MCF 10A (cell line): ENCODE data around the gene PMM1. TPM values are rescaled to one million over a fixed set of nuclear protein-coding genes. Genes with fewer than 3 reads are reported as not detected.

ENCODE experiments used
- BruUV-seq: library from RNA; stranded (reverse); fragments of 400-500 nt; replicated peaks from 2 replicates; lab custom pipeline; 2021; lab: Mats Ljungman, UMichigan
- CTCF ChIA-PET: fragments of 300-600 bp; sonication (Branson Sonifier 250); formaldehyde crosslinking; extraction: SDS; loops from one replicate; lab custom pipeline; 2021; ENCODE audit warnings: antibody characterized with exemption, inconsistent platforms; lab: Yijun Ruan, JAX
- POLR2A ChIA-PET: fragments of 300-600, 350-650 bp; sonication (Branson Sonifier 250); formaldehyde crosslinking; extraction: SDS; loops from one replicate; lab custom pipeline; 2020; ENCODE audit warnings: antibody characterized with exemption, inconsistent platforms; lab: Yijun Ruan, JAX
- DNase-seq: peaks from one replicate; pipeline ENCODE4 v3.0.0-alpha.2; 2018; ENCODE audit not compliant: unreplicated experiment
- H3K27ac Mint-ChIP-seq: one replicate; pipeline ENCODE4 v1.8.0; 2022; ENCODE audit warnings: mild to moderate bottlenecking, low read depth, mixed read lengths; ENCODE audit not compliant: unreplicated experiment
- H3K27me3 Mint-ChIP-seq: one replicate; pipeline ENCODE4 v1.8.0; 2022; ENCODE audit warnings: mixed read lengths; ENCODE audit not compliant: insufficient read depth, unreplicated experiment
- H3K36me3 Mint-ChIP-seq: one replicate; pipeline ENCODE4 v1.8.0; 2022; ENCODE audit warnings: mild to moderate bottlenecking, moderate library complexity, mixed read lengths; ENCODE audit not compliant: insufficient read depth, unreplicated experiment
- H3K4me1 Mint-ChIP-seq: one replicate; pipeline ENCODE4 v1.8.0; 2022; ENCODE audit warnings: mixed read lengths; ENCODE audit not compliant: insufficient read depth, unreplicated experiment
- H3K4me3 Mint-ChIP-seq: one replicate; pipeline ENCODE4 v1.8.0; 2022; ENCODE audit warnings: mild to moderate bottlenecking, moderate library complexity, mixed read lengths; ENCODE audit not compliant: unreplicated experiment
- H3K9me3 Mint-ChIP-seq: one replicate; pipeline ENCODE4 v1.8.0; 2022; ENCODE audit warnings: mixed read lengths; ENCODE audit not compliant: unreplicated experiment
- intact Hi-C: fragments of 100-400 bp; cut with micrococcal nuclease; formaldehyde crosslinking; loops from 2 replicates; pipeline ENCODE4 v1.14.1; 2022
- total RNA-seq: library from RNA; stranded (reverse); gene quantifications from 2 replicates; pipeline ENCODE4 v1.2.3, GENCODE V29; 2022
- TF ChIP-seq, protein P1 (sequence below): fragments of 200-600 bp; IDR thresholded peaks from one replicate; pipeline ENCODE4 v1.8.0; 2022; ENCODE audit warnings: antibody characterized with exemption, mild to moderate bottlenecking; ENCODE audit not compliant: unreplicated experiment

Gene PMM1
- total RNA-seq, 1 experiment from 2014 or later, result 29.9 TPM

DNA sequence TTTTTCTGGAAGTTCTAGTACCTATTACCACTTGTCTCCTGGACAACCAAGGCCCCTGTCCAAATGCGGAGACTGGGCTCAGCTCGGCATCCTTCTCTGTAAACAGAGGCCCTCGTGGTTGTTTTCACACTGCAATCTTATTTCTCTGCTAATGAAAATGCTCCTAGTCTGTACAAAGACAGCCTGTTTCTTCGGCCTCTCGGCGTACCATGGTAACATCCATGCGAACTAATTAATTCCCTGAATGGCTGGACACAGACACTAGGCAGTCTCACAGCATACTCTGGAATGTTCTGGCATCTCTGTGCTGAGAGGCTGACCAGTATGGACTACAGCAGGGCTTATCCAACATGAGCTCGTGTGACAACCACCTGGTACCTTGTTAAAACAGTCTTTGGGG is 51.1 kb downstream of the PMM1 start:
- ChIA-PET CTCF (interaction anchor here (0.5 to 1.1 kb wide), 4 partner anchors 21 to 113 kb away, joined by 3 to 6 read pairs (median 4); no protein-coding TSS in a partner anchor), POLR2A (no interaction called here)

DNA sequence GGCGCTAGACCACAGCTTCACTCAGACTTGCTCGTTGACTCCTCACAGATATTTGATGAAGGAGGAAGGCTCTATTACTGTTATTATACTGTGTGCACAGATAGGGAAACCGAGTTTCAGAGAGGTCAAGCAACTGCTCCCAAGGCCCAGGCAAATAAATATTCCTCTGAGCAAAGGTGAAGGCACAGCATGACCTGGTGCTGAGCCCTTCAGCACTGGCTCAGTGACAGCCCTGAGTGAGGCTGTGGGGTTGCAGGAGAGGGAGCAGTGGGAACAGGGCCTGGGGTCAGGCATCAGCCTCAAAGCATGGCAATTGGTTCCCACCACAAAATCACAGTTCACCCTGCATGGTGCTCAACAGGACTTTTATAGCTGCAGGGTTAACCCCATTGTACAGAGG is 52.4 kb downstream of the PMM1 start:
- TF ChIP-seq, protein P1, sequence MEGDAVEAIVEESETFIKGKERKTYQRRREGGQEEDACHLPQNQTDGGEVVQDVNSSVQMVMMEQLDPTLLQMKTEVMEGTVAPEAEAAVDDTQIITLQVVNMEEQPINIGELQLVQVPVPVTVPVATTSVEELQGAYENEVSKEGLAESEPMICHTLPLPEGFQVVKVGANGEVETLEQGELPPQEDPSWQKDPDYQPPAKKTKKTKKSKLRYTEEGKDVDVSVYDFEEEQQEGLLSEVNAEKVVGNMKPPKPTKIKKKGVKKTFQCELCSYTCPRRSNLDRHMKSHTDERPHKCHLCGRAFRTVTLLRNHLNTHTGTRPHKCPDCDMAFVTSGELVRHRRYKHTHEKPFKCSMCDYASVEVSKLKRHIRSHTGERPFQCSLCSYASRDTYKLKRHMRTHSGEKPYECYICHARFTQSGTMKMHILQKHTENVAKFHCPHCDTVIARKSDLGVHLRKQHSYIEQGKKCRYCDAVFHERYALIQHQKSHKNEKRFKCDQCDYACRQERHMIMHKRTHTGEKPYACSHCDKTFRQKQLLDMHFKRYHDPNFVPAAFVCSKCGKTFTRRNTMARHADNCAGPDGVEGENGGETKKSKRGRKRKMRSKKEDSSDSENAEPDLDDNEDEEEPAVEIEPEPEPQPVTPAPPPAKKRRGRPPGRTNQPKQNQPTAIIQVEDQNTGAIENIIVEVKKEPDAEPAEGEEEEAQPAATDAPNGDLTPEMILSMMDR, result no peak
- ChIA-PET POLR2A (interaction anchor here (0.6 kb wide), 1 partner anchor 19 kb away, joined by 3 read pairs; no protein-coding TSS in a partner anchor), CTCF (interaction anchor here (1.1 kb wide), 1 partner anchor 31 kb away, joined by 6 read pairs; no protein-coding TSS in a partner anchor)
- peaks cover 56% of the 10 kb centered on the region for H3K36me3 Mint-ChIP-seq
- H3K4me3 Mint-ChIP-seq, result no peak overlapping the region
- no peaks in the 10 kb centered on the region for H3K27me3 Mint-ChIP-seq
- intact Hi-C loops, result no loop called here
- DNase-seq, result no peak
- H3K27ac Mint-ChIP-seq, result no peak overlapping the region
- no TSS peak for BruUV-seq
- H3K9me3 Mint-ChIP-seq, result no peaks in the 10 kb centered on the region
- H3K4me1 Mint-ChIP-seq, result peaks cover 8% of the 10 kb centered on the region

More for the DNA sequence above, 51.1 kb downstream of the PMM1 start:
- TF ChIP-seq, protein P1, result no peak
- no TSS peak for BruUV-seq
- Mint-ChIP-seq H3K27me3 (no peaks in the 10 kb centered on the region), H3K36me3 (peaks cover 43% of the 10 kb centered on the region), H3K4me3 (no peak overlapping the region), H3K9me3 (no peaks in the 10 kb centered on the region), H3K4me1 (peaks cover 18% of the 10 kb centered on the region), H3K27ac (no peak overlapping the region)
- no peak for DNase-seq
- intact Hi-C loops, result no loop called here

DNA sequence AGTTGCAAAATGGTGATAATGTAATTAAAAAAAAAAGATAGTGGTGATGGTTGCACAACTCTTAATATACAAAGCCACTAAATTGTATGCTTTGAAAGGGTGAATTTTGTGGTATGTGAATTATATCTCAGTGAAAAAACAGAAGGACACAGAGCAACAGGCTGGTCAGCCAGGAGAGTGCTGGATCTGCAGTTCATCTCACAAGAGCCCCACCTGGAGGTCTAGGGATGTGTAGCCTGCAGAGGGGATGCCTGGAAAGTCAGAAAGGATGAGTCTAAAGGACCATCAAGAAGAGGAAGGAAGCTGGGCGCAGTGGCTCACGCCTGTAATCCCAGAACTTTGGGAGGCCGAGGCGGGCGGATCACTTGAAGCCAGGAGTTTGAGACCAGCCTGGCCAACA is 54.4 kb downstream of the PMM1 start:
- intact Hi-C loops, result no loop called here
- CTCF ChIA-PET, result interaction anchor here (0.6 to 0.8 kb wide), 3 partner anchors 9 to 37 kb away, joined by 3 to 6 read pairs (median 3); partner anchors contain the start of gene POLR3H
- POLR2A ChIA-PET, result no interaction called here
- H3K36me3 Mint-ChIP-seq, result peaks cover 71% of the 10 kb centered on the region
- DNase-seq, result no peak
- H3K27ac Mint-ChIP-seq, result no peak overlapping the region
- no peaks in the 10 kb centered on the region for H3K9me3 Mint-ChIP-seq
- no peak overlapping the region for H3K4me3 Mint-ChIP-seq
- no peaks in the 10 kb centered on the region for H3K27me3 Mint-ChIP-seq
- TF ChIP-seq, protein P1, result no peak
- no TSS peak for BruUV-seq
- H3K4me1 Mint-ChIP-seq, result no peaks in the 10 kb centered on the region

DNA sequence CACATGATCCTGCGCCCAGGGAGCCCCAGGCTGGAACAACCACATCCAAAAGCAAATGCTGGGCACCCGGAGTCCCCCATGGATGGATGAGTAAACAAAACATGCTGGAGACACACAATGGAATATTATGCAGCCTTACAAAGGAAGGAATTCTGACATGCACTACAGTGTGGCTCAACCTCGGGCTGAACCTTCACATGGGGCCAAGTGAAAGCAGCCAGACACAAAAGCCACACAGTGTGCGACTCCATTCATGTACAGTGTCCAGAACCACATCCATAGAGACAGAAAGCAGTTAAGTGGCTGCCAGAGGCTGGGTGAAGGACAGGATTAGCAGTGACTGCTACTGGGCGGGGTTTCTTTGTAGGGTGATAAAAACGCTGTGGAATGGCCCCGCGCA is 55.4 kb downstream of the PMM1 start:
- BruUV-seq, result no TSS peak
- peaks cover 76% of the 10 kb centered on the region for H3K36me3 Mint-ChIP-seq
- intact Hi-C loops, result no loop called here
- no peaks in the 10 kb centered on the region for H3K4me1 Mint-ChIP-seq
- TF ChIP-seq, protein P1, result no peak
- H3K27me3 Mint-ChIP-seq, result no peaks in the 10 kb centered on the region
- no peak overlapping the region for H3K27ac Mint-ChIP-seq
- ChIA-PET POLR2A (no interaction called here), CTCF (no interaction called here)
- no peak for DNase-seq
- no peaks in the 10 kb centered on the region for H3K9me3 Mint-ChIP-seq
- no peak overlapping the region for H3K4me3 Mint-ChIP-seq
